Stimulated activated CD4-positive, alpha-beta T cell treated with anti-CD3 and anti-CD28 coated beads, Interleukin-12 subunit alpha, Interleukin-12 subunit beta, amount 100 ng/mL, for 48 hours (primary cell): Measurements from ENCODE around the gene DPP3.
"Not testable (repeated sequence)": the region's sequence is repeated elsewhere in the genome, so short reads cannot be mapped to it uniquely, and the experiment has no call there.

Source experiments
- DNase-seq, 3 donors: peaks; one replicate each; pipeline ENCODE4 v3.0.0-alpha.2; 2020; ENCODE audit warnings: low read depth in 2 of 3, low spot score in 1 of 3

Gene DPP3, protein sequence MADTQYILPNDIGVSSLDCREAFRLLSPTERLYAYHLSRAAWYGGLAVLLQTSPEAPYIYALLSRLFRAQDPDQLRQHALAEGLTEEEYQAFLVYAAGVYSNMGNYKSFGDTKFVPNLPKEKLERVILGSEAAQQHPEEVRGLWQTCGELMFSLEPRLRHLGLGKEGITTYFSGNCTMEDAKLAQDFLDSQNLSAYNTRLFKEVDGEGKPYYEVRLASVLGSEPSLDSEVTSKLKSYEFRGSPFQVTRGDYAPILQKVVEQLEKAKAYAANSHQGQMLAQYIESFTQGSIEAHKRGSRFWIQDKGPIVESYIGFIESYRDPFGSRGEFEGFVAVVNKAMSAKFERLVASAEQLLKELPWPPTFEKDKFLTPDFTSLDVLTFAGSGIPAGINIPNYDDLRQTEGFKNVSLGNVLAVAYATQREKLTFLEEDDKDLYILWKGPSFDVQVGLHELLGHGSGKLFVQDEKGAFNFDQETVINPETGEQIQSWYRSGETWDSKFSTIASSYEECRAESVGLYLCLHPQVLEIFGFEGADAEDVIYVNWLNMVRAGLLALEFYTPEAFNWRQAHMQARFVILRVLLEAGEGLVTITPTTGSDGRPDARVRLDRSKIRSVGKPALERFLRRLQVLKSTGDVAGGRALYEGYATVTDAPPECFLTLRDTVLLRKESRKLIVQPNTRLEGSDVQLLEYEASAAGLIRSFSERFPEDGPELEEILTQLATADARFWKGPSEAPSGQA

DNA sequence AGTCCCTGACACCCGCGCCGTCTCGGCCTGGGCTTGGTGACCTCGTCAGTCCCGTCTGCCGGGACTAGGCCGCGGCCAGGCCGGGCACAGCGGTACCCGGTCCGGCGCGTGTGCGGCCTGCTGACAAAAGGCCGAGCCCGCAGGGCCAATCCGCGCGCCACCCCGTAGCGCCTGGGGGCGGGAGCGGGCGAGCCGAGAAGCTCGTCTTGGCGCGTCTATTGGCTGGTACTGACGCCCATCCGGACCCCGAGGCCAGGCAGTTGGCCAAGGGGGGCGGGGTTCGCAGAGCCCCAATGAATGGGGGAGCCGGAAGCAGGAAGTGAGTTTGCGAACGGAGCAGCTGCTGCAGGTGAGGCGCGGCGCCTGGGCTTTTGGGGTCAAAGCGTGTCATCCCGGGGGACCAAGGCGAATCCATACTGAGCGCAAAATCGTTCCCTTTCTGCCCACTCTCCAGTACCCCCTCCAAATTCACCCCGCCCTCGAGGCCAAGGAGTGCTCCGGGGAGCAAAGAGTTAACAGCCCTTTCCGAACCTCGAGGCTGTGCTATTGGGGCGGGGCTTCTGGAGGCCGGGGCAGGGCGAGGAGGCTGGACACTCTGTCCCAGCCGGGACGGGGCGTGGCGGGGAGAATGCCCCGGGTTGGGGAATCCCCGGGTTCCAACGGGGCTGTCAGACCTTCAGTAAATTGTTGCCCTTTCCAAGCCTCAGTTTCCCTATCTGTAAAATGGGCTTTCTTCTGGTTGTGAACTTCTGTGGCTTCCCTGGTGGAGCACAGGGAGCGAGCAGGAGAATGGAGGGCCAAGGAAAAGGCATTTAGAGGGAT lies at the start of gene DPP3:
Gene DPP3 (plus strand): TSS at position 318 of the 822 bp plus-strand sequence. CDS start 1,767 bp downstream, outside the sequence.
- peak; percentile 93 to 97 (median 95) for DNase-seq

- DNase-seq: not testable (repeated sequence)
Observed at GRCh38 chr11:66431287-66431686, 48.9 kb upstream of the DPP3 start.

GRCh38 chr11:66431871-66432329 lies 48.3 kb upstream of the DPP3 start:
- DNase-seq: not testable (repeated sequence)

DNA sequence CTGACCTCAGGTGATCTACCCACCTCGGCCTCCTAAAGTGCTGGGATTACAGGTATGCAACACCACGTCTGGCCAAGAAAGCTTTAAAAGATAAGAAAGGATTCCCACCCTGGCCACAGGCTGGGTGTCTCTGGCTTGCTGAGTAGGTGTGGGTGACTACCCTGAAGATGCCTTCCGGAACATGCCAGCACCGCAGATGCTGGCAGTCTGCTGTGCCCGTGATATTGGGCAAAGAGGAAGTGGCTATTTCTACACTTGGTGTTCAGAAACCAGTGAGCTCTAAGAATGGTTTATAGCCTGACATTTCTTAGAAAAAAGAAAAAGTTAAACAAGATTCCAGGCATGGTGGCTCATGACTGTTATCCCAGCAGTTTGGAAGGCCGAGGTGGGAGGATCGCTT lies 47.6 kb upstream of the DPP3 start:
- DNase-seq: no peak

DNA sequence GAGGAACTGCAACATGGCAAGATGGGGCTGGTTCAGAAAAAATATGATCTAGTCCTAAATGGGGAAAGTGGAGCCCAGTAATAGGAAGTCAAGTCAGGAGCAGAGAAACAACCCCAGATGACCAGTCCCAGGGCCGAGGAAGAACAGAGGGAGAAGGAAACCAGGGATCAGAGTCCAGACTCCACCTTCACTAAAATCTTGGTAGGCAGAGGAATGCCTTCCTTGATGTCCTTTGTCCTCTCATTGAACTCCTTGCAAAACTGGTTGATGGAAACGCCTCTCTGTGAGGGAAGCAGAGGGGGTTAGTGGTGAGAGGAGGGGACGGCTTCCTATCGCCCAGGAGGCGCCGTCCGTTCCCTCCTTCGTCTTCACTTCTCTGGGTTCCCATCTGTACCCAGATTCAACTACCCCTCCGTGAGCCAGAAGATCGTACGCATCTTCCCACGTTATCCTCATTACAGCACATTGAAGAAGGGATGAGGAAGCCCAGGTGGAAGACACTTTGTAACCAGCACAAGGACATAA lies 42.2 kb upstream of the DPP3 start:
- DNase-seq: no peak

- peak; percentile 85 to 90 (median 85) for DNase-seq
Observed at GRCh38 chr11:66438504-66439466, 41.4 kb upstream of the DPP3 start, which contains the start of gene MRPL11. MRPL11 (minus strand) TSS chr11:66438848; CDS start chr11:66438754, 94 bp downstream.

- DNase-seq: not testable (repeated sequence)
Observed at GRCh38 chr11:66440101-66440939, 39.9 kb upstream of the DPP3 start.

- DNase-seq: not testable (repeated sequence)
Observed at GRCh38 chr11:66440940-66441282, 39.3 kb upstream of the DPP3 start.

- DNase-seq: no peak
Observed at GRCh38 chr11:66443602-66444001, 36.6 kb upstream of the DPP3 start.

DNA sequence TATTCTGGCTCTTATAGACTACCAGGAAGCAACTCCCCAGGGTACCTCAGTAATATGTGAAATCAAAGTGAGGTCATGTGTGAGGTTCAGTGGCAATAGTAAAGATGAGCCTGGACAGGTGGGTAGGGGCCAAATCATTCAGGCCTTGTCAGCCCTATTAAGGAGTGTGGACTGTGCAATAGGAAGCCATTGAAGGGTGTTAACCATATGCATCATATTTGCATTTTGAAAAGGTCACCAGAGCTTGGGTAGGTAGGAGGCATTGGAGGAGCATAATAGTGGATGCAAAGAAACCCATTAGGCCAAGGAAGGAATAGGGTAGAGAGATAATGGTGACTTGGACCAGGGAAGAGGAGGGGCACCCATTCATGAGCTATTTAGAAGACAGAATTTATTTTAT lies 33.2 kb upstream of the DPP3 start:
- no peak for DNase-seq

DNA sequence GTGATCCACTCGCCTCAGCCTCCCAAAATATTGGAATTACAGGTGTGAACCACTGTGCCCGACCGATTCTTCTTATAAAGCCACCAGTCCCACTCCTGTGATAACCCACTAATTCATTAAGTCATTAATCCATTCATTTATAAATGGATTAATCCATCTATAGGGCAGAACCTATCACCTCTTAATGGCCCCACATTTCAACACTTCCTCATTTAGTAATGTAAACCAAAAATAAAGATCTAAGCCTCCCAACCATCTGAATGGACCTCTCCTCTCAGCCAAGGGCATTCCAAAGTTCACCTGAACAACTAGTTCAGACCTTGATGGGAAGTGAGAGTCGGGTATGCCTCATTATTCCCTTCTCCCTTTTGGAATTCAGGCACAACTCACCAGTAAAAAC lies 31.7 kb upstream of the DPP3 start:
- no peak for DNase-seq

DNA sequence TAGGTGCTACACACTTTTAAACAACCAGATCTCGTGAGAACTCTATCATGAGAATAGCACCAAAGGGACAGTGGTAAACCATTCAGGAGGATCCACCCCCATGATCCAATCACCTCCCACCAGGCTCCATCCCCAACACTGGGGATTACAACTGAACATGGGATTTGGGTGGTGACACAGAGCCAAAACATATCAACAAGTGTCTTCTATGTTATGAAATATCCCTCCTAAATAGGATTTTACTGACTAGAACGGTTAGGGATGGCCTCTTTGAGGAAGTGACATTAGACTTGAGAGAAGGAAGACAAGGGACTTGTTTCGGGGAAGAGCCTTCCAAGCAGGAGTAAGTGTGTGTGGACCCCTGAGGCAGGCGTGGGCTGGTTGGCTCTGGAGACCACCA lies 29.7 kb upstream of the DPP3 start:
- no peak for DNase-seq

DNA sequence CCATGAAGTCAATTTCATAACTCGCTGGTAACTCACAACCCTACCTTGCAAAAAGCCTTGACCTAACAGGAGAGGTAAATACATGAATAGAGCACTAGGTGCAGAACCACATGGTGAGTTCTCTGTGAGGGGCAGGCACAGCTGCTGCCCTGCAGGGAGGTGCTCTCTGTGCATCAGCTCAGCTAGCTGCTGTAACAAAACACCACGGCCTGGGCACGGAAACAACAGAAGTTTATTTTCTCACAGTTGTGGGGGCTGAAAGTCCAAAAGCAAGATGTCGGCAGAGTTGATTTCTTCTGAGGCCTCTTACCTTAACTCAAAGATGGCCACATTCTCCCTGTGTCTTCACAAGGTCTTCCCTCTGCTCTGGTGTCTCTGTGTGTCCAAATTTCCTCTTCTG lies 28.6 kb upstream of the DPP3 start:
- DNase-seq: no peak

DNA sequence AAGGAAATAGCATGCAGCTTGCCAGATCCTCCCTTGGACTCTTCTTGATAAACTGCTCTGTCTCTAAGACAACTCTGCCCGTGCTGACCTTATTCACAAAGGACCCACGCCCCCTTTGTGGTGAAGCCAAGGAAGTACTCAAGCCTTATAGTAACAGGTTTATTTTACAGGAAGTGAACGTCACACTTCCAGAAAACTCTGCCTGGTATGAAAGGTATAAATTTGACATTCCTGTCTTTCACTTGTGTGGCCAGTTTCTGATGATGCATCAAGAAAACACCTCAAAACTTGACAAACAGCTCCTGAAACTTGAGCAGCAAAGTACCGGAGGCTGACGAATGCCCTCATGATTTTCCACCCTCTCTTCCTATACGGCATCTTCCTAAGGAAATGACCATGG lies 26.0 kb upstream of the DPP3 start:
- DNase-seq: no peak

- DNase-seq: no peak
Observed at GRCh38 chr11:66454828-66455227, 25.4 kb upstream of the DPP3 start.

GRCh38 chr11:66457826-66458225 lies 22.4 kb upstream of the DPP3 start:
- no peak for DNase-seq

DNA sequence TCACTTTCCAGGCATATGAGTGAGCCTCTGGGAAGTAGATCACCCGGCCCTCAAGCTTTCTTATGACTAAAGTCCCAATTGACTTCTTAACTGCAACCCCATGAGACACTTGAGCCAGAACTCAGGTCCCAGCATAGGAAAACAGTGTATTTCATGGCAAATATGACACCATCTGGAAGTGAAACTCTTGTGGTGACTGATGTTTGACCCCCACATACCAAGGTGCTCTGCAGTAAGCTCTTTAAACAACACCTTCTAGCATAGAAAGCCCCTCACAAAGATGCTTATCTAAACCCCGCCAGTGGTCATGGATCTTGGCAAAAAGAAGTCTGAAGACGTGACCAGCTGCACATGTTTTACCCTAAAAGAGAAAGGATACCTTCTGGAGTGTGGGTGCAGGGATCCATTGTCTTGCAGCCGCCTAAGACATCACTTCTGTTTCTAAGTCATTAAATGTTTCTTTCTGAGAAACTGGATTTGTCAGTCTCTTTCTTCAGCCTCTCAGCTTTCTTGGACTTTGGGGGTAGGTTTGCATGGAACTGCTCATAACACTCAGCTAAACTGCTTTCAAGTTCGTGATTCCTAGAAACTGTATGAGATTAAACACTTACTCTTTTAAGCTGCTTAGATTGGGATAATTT lies 21.0 kb upstream of the DPP3 start:
- no peak for DNase-seq

DNA sequence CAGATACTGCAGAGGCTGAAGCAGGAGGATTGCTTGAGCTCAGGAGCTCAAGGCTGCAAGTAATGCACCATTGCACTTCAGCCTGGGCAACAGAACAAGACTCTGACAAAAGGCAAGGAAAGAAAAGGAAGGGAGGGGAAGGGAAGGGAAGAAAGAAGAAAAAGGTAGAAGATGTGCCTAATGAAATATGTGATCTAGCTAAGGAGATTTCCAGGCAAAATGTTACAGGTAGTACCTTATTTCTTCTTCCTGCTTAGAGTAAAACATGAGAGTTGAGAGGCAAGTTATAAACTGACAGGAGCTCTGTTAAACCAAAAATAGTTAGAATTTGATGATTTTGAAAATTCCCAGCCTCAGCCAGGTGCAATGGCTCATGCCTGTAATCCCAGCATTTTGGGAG lies 18.2 kb upstream of the DPP3 start:
- DNase-seq: no peak

- DNase-seq: no peak
Observed at GRCh38 chr11:66462911-66463310, 17.3 kb upstream of the DPP3 start.
